Left ventricle myocardium superior (tissue), 1 donor: Measurements from ENCODE around the gene KRT17. TPM values are rescaled to one million over a fixed set of nuclear protein-coding genes. Genes with fewer than 3 reads are reported as not detected.
"Not testable (repeated sequence)": the region's sequence is repeated elsewhere in the genome, so short reads cannot be mapped to it uniquely, and the experiment has no call there.

Experiments
- ATAC-seq: fragments of 200-7000 bp; cut with Tn5 transposase; one replicate; pipeline ENCODE4 v1.9.1; 2020; ENCODE audit warnings: mild to moderate bottlenecking, moderate library complexity
- DNase-seq: peaks from one replicate; pipeline ENCODE4 v3.0.0-alpha.2; 2020
- intact Hi-C: fragments of 100-400 bp; cut with micrococcal nuclease; formaldehyde crosslinking; loops from one replicate; pipeline ENCODE4 v1.11.0; 2022
- total RNA-seq: library from RNA; stranded (reverse); fragmentation: NEBNext Ultra II Directional; extraction: Animal tissue kit (Norgen Biotek cat#: 25700); gene quantifications from one replicate; pipeline ENCODE4 v1.2.1, GENCODE V29; 2021
- donor health status: DM: no; HTN: yes; CAD: no; lungs with severe emphysema.

The KRT17 gene
- total RNA-seq, 1 donor from 2014 or later: not detected

DNA sequence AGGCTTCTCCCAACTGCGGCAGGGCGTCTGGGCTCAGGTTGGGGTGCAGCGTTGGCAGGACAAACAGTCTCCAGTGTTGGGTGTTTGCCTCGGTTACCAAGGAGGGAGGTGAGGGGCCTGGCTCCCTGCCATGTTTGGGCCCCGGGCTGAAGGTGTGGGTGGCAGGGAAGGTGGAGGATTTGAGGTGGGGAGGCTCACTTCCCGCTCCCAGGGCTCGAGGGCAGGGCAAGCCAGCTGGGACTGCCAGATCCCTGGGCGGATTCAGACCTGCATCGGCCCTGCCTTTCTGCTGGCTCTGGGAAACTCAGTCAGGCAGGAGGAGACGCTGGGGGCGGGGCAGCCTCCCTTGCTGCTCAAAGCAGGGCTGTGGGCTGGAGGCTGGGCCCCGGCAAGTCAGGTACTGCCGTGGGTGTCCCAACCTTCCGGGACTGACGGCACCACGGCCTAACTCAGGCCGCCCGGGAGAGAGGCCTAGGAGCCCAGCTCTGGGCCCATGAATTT, 31.3 kb upstream of the KRT17 start:
- DNase-seq (no peak), ATAC-seq (no peak)
- intact Hi-C loops: loop anchor here (10.0 kb wide), 1 partner anchor 751 kb away; no protein-coding TSS in a partner anchor

DNA sequence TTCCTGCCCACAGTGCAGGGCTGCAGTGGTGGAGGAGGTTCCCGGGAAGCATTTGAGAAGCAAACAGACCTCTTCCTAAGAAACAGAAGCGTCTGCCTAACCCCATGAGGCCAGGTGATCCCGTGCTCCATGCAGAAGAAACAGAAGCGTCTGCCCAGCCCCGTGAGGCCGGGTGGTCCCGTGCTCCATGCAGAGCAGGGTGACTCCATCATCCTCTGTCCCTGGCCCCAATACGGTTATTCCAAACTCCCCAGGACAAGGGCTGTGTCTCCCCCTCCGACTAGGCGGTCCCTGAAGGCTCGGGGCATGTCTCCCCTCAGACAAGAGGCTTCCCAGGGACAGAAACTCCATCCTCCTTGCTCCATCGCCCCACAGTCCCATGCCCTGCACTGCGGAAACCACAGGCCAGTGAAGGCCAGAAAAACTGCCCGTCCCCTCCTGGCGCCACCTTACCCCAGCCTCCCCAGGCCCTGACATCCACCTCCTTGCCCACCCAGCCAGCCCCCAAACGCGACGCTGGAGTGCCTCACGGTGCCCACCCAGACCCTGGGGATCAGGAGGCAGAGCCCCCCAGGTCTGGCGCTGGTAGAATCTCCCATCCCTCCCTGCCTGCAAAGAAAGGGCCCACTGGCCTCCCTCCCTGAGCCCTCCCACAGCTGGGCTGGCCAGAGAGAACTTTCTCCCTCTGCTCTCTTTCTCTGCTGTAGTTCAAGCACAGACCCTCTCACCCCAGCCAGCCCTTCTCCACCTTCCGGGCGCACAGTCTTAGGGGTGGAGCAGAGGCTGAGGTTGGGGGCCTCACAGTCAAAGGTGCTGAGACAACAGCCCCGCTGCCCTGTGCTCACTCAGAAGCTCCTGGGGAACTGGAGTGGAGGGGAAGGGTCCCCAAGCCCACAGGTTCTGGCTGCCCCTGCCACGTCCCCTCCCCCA, 30.6 kb upstream of the KRT17 start:
- intact Hi-C loops: loop anchor here (10.0 kb wide), 1 partner anchor 750 kb away; no protein-coding TSS in a partner anchor
- ATAC-seq (no peak), DNase-seq (no peak)

DNA sequence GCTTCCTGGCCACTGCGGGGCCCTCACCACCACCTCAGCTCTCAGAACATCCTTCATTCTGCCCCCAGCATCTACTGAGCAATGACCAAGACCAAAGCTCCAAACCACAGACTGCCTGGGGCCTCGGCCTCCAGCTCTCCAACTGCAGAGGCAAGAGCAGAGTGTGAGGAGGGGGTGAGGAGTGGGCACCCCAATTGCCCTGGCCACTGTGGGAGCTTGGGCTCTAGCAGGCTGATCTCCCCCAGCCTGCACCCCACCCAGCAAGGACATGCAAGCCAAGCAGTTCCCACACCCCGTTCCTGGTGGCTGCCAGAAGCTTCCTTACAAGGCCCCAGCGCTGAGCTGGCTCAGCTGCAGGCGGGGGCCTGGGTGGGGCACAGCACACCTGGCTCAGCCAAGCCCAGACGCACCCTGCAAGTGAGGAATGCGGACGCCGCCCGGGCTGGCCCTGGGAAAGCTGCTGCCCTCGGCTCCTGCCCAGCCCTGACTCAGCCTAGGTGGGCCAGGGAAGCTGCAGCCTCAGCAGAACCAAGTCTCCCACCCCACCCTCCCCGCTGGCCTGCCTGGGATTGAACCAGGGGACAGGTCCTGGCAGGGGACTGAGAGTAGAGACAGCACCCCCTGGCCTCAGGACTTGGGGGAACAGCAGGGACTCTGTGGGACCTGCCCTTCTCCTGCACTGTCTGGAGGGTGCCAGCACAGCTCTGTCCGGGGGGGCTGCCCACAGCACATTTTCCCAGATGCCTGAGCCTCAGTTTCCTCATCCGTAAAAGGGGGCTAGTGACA, 29.7 kb upstream of the KRT17 start:
- intact Hi-C loops: loop anchor here (10.0 kb wide), 1 partner anchor 749 kb away; no protein-coding TSS in a partner anchor
- ATAC-seq: no peak
- DNase-seq: no peak

DNA sequence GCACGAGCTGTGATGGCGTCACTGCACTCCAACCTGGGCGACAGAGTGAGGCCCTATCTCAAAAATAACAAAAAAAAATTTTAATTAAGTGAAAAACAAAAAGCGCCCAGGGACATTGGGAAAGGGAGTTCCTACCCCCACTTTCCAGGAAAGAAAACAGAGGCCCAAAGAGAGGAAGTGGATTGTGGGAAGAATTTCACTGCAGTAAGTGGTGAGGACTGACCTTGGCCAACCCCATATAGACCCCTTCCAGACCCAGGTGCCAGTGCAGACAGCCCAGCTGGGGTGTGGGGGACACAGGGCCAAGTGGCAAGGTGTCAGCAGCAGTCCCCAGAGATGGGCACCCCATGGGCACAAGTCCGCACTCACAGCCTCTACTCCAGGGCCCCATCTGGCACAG, 29.0 kb upstream of the KRT17 start:
- intact Hi-C loops: loop anchor here (10.0 kb wide), 1 partner anchor 749 kb away; no protein-coding TSS in a partner anchor
- ATAC-seq: no peak

DNA sequence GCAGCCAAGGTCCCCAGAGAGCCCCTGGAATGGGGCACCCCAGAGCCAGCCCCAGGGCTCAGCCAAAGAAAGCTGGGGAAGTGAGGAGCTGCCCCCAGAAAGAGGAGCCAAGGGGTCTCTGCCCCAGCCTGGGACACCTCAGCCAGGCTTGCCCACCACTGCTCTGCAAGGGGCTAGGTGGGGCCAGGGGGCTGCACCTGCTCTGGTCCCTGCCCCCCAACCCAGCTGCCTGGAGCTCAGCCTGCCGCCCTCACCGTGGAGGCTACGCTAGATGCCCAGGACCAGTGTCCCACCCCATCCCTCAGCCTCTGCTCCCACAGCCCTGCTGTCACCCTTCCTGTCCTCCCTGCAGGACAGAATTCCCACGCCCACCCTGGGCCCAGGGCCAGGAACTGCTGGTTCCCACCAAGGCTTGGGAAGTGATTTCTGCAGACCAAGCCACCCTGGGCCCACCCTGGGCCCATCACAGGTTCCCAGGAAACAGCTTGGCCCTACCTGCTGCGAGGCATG, 28.1 kb upstream of the KRT17 start:
- intact Hi-C loops: loop anchor here (10.0 kb wide), 1 partner anchor 748 kb away; no protein-coding TSS in a partner anchor
- DNase-seq: no peak
- no peak for ATAC-seq

More for the DNA sequence above, 29.0 kb upstream of the KRT17 start:
- no peak for DNase-seq

DNA sequence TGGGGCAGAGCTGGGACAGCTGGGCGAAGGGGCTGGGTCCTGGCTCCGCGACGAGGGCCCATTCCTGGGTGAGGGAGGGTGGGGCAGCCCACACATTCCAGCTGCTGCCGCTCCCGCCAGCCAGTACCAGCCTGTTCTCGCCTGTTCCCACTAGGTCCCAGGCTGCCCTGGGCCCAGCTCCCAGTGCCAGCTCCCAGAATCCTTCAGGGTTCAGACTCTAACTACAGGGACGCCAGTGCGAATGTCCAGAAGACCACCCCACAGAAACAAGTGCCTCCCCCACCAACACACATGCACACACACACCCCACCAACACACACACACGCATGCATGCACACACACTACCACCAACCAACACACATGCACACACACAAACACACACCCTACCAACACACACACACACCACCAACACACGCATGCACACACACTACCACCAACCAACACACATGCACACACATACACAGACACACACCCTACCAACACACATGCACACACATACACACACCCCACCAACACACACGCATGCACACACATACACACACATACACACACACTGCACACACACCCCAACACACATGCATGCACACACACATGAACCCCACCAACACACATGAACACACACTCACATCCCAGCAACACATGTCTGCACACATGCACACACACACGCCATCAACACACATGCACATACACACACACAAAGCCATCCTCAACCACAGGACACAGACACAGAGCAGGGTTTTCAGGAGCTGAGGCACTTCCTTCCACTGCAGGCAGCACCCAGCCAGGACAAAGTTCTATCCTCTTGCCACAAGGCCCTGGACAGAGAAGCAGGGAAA, 27.5 kb upstream of the KRT17 start:
- DNase-seq (peak; percentile 44), ATAC-seq (peak; percentile 39)
- intact Hi-C loops: loop anchor here (10.0 kb wide), 1 partner anchor 747 kb away; no protein-coding TSS in a partner anchor

DNA sequence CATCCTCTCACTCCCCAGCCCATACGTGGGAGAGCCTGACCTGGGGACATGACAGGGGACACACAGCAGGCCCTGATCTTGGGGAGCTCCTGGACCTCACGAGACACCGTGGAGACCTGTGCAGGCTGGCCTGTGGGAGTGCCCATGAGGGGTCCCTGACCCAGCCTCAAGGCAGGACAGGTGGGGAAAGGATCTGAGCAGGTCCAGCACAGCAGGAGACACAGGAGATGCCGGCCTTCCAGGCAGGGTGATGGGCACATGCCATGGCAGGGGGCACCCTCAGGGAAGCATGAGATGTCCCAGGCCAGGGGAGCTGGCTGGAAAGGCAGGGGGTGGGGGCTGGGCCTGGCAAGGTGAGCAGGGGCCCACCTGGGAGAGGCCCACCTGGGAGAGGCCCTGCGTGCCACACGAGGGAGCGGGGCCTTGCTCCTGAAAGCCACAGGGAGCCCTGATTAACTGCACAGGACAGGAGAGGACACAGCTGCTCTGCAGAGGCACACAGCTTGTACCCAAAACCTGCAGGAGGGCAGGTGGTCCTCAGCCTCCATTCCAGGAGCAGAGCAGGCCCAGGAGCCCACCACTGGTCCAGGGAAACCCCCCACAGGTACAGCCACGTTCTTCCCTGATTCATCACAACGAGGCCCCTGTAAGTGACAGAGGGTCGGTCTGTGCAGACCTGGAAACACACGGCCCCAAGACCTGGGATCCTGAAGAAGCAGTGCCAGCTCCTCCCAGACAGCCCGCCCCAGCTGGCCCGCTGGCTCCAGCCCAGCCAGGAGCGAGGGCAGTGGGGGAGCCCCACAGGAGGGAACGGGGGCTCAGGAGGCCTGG, 26.6 kb upstream of the KRT17 start:
- DNase-seq: no peak
- ATAC-seq: no peak
- intact Hi-C loops: loop anchor here (10.0 kb wide), 1 partner anchor 746 kb away; no protein-coding TSS in a partner anchor

DNA sequence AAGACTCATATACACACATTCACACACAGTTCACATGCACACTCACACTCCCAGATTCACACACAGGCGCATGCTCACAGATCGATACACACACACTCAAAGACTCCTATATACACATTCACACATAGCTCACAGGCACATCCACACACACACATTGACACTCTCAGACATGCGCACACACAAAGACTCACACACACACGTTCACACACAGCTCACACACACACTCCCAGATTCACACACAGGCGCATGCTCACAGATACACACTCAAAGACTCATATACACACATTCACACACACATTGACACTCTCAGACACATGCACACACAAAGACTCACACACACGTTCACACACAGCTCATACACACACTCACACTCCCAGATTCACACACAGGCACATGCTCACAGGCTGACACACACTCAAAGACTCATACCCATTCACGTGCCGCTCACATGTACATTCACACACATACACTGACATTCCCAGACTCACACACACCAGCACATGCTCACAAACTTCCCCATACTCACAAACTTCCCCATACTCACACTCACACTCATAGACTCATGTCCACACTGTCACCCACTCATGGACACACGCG, 25.6 kb upstream of the KRT17 start:
- intact Hi-C loops: loop anchor here (10.0 kb wide), 2 partner anchors 105 to 745 kb away; no protein-coding TSS in a partner anchor
- ATAC-seq (no peak), DNase-seq (no peak)

DNA sequence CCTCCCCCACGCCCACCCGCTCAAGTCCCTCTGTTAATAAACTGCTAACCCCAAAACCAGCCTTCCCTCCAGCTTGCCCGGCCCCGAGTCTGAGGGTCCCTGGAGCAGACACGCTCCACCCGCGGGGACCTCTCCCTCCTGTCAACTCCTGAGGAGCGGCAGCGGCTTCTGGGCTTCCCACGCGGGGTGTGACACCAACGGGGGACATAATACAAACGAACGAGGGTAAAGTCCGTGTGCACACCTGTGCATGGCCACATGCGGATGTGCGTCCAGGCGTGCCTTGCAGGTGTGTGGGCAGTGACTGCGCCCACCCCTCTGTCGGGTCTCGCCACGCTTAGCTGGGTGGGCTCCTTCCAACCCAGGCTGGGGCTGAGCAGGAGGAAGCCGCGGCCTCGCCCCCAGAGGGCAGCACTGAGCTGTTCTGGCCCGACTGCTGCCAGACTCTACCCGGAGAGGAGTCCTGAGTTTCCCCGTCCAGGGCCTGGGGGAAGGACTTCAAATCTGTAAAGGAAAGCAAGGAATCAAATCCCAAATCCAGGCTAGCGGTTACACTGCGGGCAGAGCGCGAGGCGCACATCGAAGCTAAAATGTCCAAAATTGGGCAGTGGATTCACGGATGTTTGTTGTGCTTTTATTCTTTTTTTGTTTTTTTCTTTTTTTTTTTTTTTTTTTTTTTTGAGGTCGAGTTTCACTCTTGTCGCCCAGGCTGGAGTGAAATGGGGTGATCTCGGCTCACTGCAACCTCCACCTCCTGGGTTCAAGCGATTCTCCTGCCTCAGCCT, 24.2 kb upstream of the KRT17 start:
- intact Hi-C loops: loop anchor here (10.0 kb wide), 1 partner anchor 104 kb away; no protein-coding TSS in a partner anchor
- ATAC-seq (peak; percentile 96), DNase-seq (peak; percentile 90)

DNA sequence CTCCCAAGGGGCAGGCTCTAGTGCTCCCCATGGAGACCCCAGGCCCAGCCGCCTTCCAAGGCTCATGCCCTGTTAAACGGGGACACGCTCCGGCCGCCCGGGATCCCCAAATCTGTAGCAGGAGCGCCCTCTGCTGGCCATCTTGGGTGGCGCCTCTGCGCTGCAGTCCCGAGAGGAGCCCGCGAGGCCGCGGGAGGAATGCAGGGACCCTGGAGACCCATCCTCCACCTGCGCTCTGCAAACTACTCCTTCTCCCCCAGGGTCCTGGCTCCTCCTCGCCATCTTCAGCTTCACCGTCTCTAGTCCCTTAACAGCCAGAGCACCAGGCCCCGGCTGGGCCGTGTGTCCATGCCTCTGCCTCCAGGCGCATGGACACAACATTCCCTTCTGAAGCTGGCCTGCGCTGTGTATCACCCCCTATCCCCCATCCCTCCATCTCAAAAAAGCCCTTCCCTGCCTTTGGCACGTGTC, 23.6 kb upstream of the KRT17 start:
- intact Hi-C loops: loop anchor here (10.0 kb wide), 1 partner anchor 103 kb away; no protein-coding TSS in a partner anchor
- peak; percentile 94 for DNase-seq
- ATAC-seq: peak; percentile 91

DNA sequence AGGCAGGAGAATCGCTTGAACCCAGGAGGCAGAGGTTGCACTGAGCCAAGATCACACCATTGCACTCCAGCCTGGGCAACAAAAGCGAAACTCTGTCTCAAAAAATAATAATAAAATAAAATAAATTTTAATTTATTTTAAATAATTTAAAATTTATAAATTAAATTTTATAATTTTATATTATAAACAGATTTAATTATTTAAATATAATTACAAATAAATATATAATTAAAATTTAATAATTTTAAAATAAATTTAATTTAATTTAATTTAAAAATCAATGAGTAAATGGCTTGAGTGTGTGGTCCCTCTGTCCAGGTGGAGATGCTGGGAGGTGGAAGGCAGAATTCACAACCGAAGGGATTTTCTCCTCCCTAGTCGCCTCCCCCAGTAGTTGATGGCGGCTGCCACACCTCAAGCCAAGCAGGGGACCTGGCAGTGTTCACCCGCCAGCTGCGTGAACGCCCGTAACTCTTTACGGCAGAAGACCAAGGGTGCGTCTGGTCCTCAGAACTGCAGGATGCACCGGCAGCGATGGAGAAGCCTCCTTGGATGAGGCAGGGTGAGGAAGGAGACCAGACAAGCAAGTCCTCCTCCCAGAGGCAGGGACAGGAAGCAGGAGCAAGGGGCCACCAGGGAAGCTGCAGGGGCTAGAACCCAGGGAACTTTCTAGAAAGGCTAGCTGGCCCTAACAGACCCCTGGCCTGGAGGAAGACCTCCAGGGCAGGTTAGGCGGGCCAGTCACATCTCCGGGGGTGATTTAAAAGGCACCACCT, 22.9 kb upstream of the KRT17 start:
- intact Hi-C loops: loop anchor here (10.0 kb wide), 1 partner anchor 102 kb away; no protein-coding TSS in a partner anchor
- no peak for DNase-seq

DNA sequence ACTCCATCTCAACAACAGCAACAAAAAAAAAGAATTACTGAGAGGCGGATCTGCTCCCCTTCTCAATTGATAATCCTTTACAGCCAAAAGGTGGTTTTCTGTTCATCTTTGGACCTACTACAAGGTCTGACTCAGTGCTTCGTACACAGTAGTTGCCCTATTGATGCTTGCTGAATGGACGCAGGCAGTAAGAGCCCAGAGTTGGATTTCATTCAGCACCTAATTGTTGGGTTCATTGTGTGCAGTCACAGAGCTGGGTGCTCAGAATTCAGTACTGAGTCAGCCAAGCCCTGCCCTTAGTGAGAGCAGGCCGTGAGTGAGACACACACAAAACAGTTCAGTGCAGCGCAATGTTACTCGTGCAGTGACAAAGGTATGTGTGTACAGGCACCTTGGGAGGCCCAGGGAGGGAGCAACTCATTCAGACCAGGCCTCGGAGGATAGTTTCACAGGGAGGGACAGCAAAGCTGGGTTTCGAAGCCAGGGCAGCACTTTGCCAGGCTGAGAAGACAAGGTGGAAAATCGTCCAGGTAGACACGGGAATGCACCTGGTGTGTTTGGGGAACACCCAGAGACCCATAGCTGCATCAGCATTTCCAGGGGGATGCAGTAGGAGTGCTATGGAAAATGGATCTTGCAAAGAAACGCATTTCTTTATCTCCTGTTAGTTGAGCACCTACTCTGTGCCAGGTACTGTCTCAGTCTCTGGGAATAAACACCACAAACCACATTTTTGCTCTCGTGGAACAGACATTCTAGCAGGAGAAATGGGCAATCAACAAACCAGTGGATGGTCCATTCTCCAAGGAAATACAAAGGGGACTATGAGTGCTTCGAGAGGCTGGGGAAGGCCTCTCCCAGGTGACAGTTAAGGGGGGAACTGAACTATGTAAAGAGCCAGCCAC, 18.1 kb upstream of the KRT17 start:
- no peak for ATAC-seq
- no peak for DNase-seq
- intact Hi-C loops: loop anchor here (10.0 kb wide), 1 partner anchor 98 kb away; no protein-coding TSS in a partner anchor

More for the DNA sequence above, 22.9 kb upstream of the KRT17 start:
- no peak for ATAC-seq

DNA sequence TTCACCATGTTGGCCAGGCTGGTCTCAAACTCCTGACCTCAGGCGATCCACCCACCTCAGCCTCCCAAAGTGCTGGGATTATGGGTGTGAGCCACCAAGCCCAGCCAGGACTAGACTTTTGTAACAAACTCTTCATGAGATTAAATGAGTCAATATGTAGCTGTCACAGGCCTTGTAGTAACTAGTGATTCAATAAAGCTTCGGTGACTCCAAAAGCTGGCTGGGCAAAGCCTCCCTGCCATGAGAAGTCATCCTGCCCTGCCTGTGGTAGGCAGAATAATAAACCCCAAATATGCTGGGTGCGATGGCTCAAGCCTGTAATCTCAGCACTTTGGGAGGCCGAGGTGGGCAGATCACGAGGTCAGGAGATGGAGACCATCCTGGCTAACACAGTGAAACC, 16.2 kb upstream of the KRT17 start:
- intact Hi-C loops: loop anchor here (10.0 kb wide), 1 partner anchor 96 kb away; no protein-coding TSS in a partner anchor
- not testable (repeated sequence) for ATAC-seq, DNase-seq
